ENCODE results near the gene ABCC8.

ABCC8 gene

GRCh38 chr11:17389957-17390649 lies 86.5 kb downstream of the ABCC8 start:
- no peak overlapping the region for H3K4me2 ChIP-seq (ENCODE audit: low read length)
- H3K9ac ChIP-seq (ENCODE audit: low read depth, low read length): no peak overlapping the region
- peaks cover 42% of the 10 kb centered on the region for H3K27me3 ChIP-seq (ENCODE audit: control insufficient read depth, insufficient read depth, low read length)
- H3K36me3 ChIP-seq (ENCODE audit: insufficient read depth, low read length): no peaks in the 10 kb centered on the region
- no peaks in the 10 kb centered on the region for H3K4me1 ChIP-seq (ENCODE audit: control insufficient read depth, insufficient read depth, low read length)
- no peak overlapping the region for H3K4me3 ChIP-seq (ENCODE audit: low read length)
- H3K9me3 ChIP-seq (replicated peaks; ENCODE audit: low read length): no peaks in the 10 kb centered on the region

- Histone ChIP-seq H3K4me2 (ENCODE audit: low read length) (peak overlapping the region; percentile 71), H3K4me1 (ENCODE audit: control insufficient read depth, insufficient read depth, low read length) (no peaks in the 10 kb centered on the region), H3K9ac (ENCODE audit: low read depth, low read length) (no peak overlapping the region), H3K4me3 (ENCODE audit: low read length) (peak overlapping the region; percentile 60), H3K27me3 (ENCODE audit: control insufficient read depth, insufficient read depth, low read length) (peaks cover 42% of the 10 kb centered on the region), H3K9me3 (replicated peaks; ENCODE audit: low read length) (no peaks in the 10 kb centered on the region), H3K36me3 (ENCODE audit: insufficient read depth, low read length) (no peaks in the 10 kb centered on the region)
Observed at GRCh38 chr11:17389211-17389956, 87.3 kb downstream of the ABCC8 start.

- no peaks in the 10 kb centered on the region for H3K9me3 ChIP-seq (replicated peaks; ENCODE audit: low read length)
- H3K4me1 ChIP-seq (ENCODE audit: control insufficient read depth, insufficient read depth, low read length): no peaks in the 10 kb centered on the region
- H3K9ac ChIP-seq (ENCODE audit: low read depth, low read length): no peak within 1 kb of the TSS
- peaks cover 35% of the 10 kb centered on the region for H3K27me3 ChIP-seq (ENCODE audit: control insufficient read depth, insufficient read depth, low read length)
- H3K4me3 ChIP-seq (ENCODE audit: low read length): peak within 1 kb of the TSS; percentile 60
- no peaks in the 10 kb centered on the region for H3K36me3 ChIP-seq (ENCODE audit: insufficient read depth, low read length)
- H3K4me2 ChIP-seq (ENCODE audit: low read length): peak within 1 kb of the TSS; percentile 71
Observed at GRCh38 chr11:17388609-17389210, 87.9 kb downstream of the ABCC8 start, which contains the start of gene KCNJ11. Gene KCNJ11, minus strand, starts transcription at chr11:17388659. Its CDS starts 568 bp downstream, at chr11:17388091.

GRCh38 chr11:17387811-17388210 lies 88.8 kb downstream of the ABCC8 start:
- Histone ChIP-seq H3K9ac (ENCODE audit: low read depth, low read length) (no peak overlapping the region), H3K27me3 (ENCODE audit: control insufficient read depth, insufficient read depth, low read length) (peaks cover 32% of the 10 kb centered on the region), H3K4me2 (ENCODE audit: low read length) (no peak overlapping the region), H3K9me3 (replicated peaks; ENCODE audit: low read length) (no peaks in the 10 kb centered on the region), H3K4me3 (ENCODE audit: low read length) (no peak overlapping the region), H3K36me3 (ENCODE audit: insufficient read depth, low read length) (no peaks in the 10 kb centered on the region), H3K4me1 (ENCODE audit: control insufficient read depth, insufficient read depth, low read length) (no peaks in the 10 kb centered on the region)

DNA sequence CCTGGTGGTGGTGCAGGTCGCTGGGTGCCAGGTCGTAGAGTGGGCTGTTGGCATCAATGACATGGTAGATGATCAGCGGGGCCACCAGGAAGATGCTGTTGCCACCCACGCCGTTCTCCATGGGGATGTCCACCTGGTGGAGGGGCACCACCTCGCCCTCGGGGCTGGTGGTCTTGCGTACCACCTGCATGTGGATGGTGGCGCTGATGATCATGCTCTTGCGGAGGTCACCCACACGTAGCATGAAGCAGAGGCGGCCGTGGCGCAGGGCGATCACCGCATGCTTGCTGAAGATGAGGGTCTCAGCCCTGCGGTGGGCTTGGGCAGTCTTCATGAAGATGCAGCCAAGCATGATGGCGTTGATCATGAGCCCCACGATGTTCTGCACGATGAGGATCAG lies 89.4 kb downstream of the ABCC8 start:
- H3K4me3 ChIP-seq (ENCODE audit: low read length): no peak overlapping the region
- H3K4me2 ChIP-seq (ENCODE audit: low read length): no peak overlapping the region
- peaks cover 32% of the 10 kb centered on the region for H3K27me3 ChIP-seq (ENCODE audit: control insufficient read depth, insufficient read depth, low read length)
- H3K36me3 ChIP-seq (ENCODE audit: insufficient read depth, low read length): no peaks in the 10 kb centered on the region
- no peaks in the 10 kb centered on the region for H3K4me1 ChIP-seq (ENCODE audit: control insufficient read depth, insufficient read depth, low read length)
- H3K9me3 ChIP-seq (replicated peaks; ENCODE audit: low read length): no peaks in the 10 kb centered on the region
- no peak overlapping the region for H3K9ac ChIP-seq (ENCODE audit: low read depth, low read length)

DNA sequence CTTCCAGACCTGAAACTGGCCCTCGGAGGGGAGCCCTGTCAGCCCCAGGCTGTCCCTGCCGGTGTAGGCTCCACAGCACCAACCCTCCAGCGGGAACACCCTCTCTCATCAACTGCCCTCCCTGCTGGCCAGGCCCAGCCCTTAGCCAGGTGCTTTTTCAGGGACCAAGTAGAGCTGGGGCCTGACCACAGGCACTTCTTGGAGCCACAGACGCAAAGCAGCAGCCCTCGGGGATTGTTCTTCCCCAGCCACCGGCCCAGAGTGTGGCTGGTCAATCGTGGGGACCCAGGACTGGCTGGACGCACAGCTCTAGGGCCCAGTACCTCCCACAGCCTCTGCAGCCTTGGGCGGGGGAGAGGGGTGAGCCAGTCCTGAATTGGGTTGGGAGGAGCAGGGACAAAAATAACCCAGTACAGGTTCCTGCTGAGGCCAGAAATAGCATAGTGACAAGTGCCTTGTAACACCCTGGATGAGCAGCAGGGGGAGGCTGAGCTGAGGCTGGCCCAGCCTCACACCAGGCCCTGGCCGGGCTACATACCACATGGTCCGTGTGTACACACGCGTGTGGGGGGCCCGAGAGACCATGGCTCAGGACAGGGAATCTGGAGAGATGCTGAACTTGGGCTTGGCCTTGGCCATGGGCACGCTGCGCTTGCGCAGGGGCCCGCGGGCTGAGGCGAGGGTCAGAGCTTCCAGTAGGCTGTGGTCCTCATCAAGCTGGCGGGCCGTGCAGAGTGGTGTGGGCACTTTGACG lies 90.1 kb downstream of the ABCC8 start:
- H3K9ac ChIP-seq (ENCODE audit: low read depth, low read length): no peak overlapping the region
- no peak overlapping the region for H3K4me3 ChIP-seq (ENCODE audit: low read length)
- no peaks in the 10 kb centered on the region for H3K36me3 ChIP-seq (ENCODE audit: insufficient read depth, low read length)
- peaks cover 5% of the 10 kb centered on the region for H3K4me1 ChIP-seq (ENCODE audit: control insufficient read depth, insufficient read depth, low read length)
- H3K4me2 ChIP-seq (ENCODE audit: low read length): no peak overlapping the region
- H3K27me3 ChIP-seq (ENCODE audit: control insufficient read depth, insufficient read depth, low read length): peaks cover 26% of the 10 kb centered on the region
- no peaks in the 10 kb centered on the region for H3K9me3 ChIP-seq (replicated peaks; ENCODE audit: low read length)

DNA sequence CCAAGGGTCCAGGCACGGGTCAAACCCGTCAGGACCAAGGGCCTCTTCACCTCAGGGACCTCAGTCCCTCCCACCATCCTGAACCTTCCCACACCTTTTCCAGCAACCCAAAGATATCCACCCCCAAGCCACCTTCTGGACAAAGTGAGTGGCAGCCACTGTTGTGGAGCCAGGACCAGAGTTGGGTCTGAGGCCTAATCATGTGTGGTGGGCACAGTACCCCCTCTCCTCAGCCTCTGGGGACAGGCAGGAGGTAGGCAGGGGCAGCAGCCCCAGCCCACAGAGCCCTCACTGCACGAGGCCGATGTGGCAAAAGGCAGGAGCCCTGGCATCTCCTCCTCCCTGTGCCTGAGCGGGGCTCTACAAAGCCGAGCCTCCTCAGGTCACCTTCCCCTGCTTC lies 90.7 kb downstream of the ABCC8 start:
- Histone ChIP-seq H3K4me2 (ENCODE audit: low read length) (no peak overlapping the region), H3K9ac (ENCODE audit: low read depth, low read length) (no peak overlapping the region)

DNA sequence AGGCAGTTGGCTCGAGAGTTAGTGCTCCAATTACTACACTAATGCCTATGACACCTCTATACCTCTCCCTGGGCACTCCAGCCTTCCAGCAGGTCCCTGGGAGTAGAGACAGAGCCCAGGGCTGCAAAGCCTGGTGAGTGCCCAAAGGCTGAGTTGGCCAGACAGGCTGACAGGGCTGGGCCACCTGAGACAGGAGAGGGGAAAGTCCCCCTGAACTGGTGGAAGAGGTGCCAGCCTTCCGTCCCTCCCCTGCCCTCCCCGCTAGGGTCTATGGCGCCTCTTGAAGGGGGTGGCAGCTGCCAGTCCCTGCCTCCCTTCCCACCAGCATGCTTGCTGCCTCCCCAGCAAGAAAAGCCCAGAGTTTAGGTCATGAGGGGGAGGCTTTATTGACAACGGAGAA lies 91.2 kb downstream of the ABCC8 start:
- Histone ChIP-seq H3K36me3 (ENCODE audit: insufficient read depth, low read length) (no peaks in the 10 kb centered on the region), H3K4me1 (ENCODE audit: control insufficient read depth, insufficient read depth, low read length) (peaks cover 12% of the 10 kb centered on the region), H3K9me3 (replicated peaks; ENCODE audit: low read length) (no peaks in the 10 kb centered on the region), H3K9ac (ENCODE audit: low read depth, low read length) (no peak overlapping the region), H3K4me3 (ENCODE audit: low read length) (no peak overlapping the region), H3K27me3 (ENCODE audit: control insufficient read depth, insufficient read depth, low read length) (peaks cover 17% of the 10 kb centered on the region), H3K4me2 (ENCODE audit: low read length) (no peak overlapping the region)

More for the DNA sequence above, 90.7 kb downstream of the ABCC8 start:
- H3K27me3 ChIP-seq (ENCODE audit: control insufficient read depth, insufficient read depth, low read length): peaks cover 21% of the 10 kb centered on the region
- no peaks in the 10 kb centered on the region for H3K36me3 ChIP-seq (ENCODE audit: insufficient read depth, low read length)
- H3K4me1 ChIP-seq (ENCODE audit: control insufficient read depth, insufficient read depth, low read length): peaks cover 10% of the 10 kb centered on the region
- H3K4me3 ChIP-seq (ENCODE audit: low read length): no peak overlapping the region
- no peaks in the 10 kb centered on the region for H3K9me3 ChIP-seq (replicated peaks; ENCODE audit: low read length)

GRCh38 chr11:17384002-17384511 lies 92.6 kb downstream of the ABCC8 start:
- peaks cover 12% of the 10 kb centered on the region for H3K4me1 ChIP-seq (ENCODE audit: control insufficient read depth, insufficient read depth, low read length)
- H3K36me3 ChIP-seq (ENCODE audit: insufficient read depth, low read length): no peaks in the 10 kb centered on the region
- H3K27me3 ChIP-seq (ENCODE audit: control insufficient read depth, insufficient read depth, low read length): peaks cover 5% of the 10 kb centered on the region
- no peaks in the 10 kb centered on the region for H3K9me3 ChIP-seq (replicated peaks; ENCODE audit: low read length)
- no peak overlapping the region for H3K4me2 ChIP-seq (ENCODE audit: low read length)
- no peak overlapping the region for H3K9ac ChIP-seq (ENCODE audit: low read depth, low read length)
- H3K4me3 ChIP-seq (ENCODE audit: low read length): no peak overlapping the region

- Histone ChIP-seq H3K9ac (ENCODE audit: low read depth, low read length) (no peak overlapping the region), H3K9me3 (replicated peaks; ENCODE audit: low read length) (no peaks in the 10 kb centered on the region)
Observed at GRCh38 chr11:17383461-17383860, 93.2 kb downstream of the ABCC8 start.

More at GRCh38 chr11:17383461-17383860, 93.2 kb downstream of the ABCC8 start:
- H3K27me3 ChIP-seq (ENCODE audit: control insufficient read depth, insufficient read depth, low read length): peaks cover 5% of the 10 kb centered on the region
- H3K4me2 ChIP-seq (ENCODE audit: low read length): no peak overlapping the region
- H3K36me3 ChIP-seq (ENCODE audit: insufficient read depth, low read length): no peaks in the 10 kb centered on the region
- H3K4me3 ChIP-seq (ENCODE audit: low read length): no peak overlapping the region
- peaks cover 12% of the 10 kb centered on the region for H3K4me1 ChIP-seq (ENCODE audit: control insufficient read depth, insufficient read depth, low read length)
